ENCODE measurements around the gene CBARP.

Gene CBARP

GRCh38 chr19:1217366-1217765, 20.4 kb downstream of the CBARP start:
- no peak for TF ChIP-seq CTCF (IDR thresholded peaks at IDR 0.05; ENCODE audit: low read depth, low read length, missing control alignments)
- no peak for DNase-seq (ENCODE audit: low read depth)

GRCh38 chr19:1216756-1217155, 21.0 kb downstream of the CBARP start:
- no peak for TF ChIP-seq CTCF (IDR thresholded peaks at IDR 0.05; ENCODE audit: low read depth, low read length, missing control alignments)
- no peak for DNase-seq (ENCODE audit: low read depth)
- H3K4me3 ChIP-seq (ENCODE audit: low read depth, low read length) = no peak overlapping the region

More at GRCh38 chr19:1217366-1217765, 20.4 kb downstream of the CBARP start:
- no peak overlapping the region for H3K4me3 ChIP-seq (ENCODE audit: low read depth, low read length)

DNA sequence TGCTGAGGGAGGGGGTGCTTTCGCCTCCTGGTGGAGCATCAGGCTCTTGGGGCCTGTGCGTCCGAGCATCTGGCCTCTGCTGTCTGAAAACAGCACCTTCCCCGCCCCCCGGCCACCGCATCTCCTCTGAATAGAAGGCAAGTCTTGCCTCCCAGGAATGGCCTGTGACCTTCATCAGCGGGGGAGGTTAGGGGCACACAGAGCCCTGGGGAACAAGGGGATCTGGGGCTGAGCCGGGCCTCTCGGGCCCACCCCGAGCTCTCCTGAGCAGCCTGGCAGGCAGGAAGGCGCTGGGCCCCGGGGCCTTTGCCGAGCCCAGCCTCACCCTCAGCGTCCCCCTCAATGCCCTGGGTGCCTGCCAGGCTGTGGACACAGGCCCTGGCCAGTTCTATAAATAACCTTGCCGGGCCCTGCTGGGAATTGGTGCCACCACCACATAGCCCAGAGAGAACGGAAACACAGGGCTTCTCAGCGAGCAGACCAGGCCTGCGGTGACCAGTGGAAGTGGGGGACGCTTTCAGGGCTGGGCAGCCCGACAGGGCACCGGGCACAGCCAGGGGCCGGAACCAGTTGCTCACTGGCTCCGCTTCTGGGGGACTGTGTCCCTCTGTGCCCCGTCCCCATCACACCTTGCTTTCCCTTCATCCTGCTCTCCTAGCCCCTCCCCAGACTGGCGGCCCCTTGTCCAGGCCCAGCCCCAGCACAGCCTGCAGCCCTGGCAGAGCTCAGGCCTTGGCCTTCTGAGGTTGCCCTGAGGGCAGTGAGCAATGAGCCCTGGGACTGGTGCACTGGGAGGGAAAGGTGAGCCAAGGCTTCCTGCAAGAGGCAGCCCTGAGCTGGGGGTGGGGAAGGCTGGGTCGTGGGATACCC, 22.7 kb downstream of the CBARP start:
- no peak for DNase-seq (ENCODE audit: low read depth)
- no peak overlapping the region for H3K4me3 ChIP-seq (ENCODE audit: low read depth, low read length)
- TF ChIP-seq CTCF (IDR thresholded peaks at IDR 0.05; ENCODE audit: low read depth, low read length, missing control alignments) = no peak

GRCh38 chr19:1214299-1214861, 23.4 kb downstream of the CBARP start:
- H3K4me3 ChIP-seq (ENCODE audit: low read depth, low read length) = no peak overlapping the region
- no peak for TF ChIP-seq CTCF (IDR thresholded peaks at IDR 0.05; ENCODE audit: low read depth, low read length, missing control alignments)

DNA sequence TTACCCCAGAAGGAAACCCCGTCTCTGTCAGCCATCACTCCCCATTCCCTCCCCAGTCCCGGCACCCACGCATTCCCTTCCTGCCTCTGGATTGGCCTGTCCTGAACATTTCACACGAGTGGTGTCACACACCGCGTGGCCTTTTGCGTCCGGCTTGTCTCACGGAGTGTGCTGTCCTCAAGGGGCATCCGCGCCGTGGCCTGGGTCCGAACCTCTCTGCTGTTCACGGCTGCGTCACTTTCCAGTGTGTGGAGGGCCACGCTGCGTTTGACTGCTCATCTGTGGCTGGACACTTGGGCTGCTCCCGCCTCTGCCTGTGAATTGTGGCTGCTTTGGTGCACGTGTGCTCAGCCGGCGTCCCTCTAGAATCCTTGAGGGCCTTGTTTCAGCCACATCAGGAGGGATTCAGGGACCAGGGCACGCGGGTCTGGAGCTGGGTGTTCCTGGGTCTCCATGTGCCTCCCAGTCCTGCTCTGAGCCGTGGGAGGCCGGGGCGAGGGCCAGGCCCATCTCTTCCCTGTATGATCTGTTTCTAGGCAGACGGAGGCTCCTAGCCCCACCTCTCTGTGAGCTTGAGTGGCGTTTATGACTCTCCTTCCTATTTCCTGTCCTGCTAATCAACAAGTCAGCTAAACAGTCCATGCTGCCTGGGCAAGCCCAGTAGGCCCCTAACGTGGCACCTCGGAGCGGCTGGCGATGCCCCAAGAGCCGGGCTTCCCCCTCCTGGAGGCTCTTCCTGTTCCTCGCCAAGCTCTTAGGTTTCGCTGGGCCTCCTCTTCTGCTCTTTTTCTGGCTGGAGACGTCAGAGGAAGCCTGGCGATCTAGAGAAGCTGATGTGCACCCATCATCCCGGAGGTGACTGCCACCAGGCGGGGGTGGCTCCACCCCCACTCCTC, 24.2 kb downstream of the CBARP start:
- H3K4me3 ChIP-seq (ENCODE audit: low read depth, low read length) = peak overlapping the region; percentile 12; the same call in 1 of the 2 replicates
- DNase-seq (ENCODE audit: low read depth) = no peak
- TF ChIP-seq CTCF (IDR thresholded peaks at IDR 0.05; ENCODE audit: low read depth, low read length, missing control alignments) = no peak

More at GRCh38 chr19:1214299-1214861, 23.4 kb downstream of the CBARP start:
- DNase-seq (ENCODE audit: low read depth) = no peak

DNA sequence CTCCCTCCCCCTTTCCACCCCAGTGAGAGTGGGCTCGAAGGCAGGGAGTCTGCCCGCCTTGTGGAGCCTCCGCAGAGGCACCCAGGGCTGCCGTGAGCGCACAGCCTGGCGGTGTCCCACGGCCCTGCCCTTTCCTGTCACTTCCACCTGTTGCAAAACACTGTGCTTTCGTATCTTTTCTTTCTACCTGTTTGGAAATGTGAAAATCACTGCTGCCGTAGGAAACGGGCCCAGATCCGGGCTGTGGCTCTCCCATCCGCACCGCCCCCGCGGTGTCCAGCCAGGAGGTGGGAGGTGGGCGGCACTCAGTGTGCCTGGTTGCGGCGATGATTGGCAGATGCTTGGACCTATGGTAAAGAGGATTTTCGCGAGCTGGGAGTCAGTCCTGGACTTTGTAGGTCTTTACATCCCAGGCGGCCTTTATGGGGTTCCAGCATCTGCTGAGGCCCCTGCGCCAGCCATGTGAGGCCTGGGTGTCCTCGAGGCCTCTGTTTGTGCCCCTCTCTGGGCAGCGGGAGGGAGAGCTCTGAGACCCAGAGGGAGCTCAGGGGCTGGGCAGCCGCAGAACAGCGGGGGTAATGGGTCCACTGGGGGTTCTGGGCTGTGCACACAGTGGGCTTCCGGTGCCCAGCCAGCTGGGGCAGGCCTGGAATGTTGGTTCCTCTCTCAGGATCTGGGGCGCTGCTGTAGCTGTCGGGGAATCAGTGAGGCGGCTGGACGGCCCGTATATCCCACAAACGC, 26.1 kb downstream of the CBARP start:
- no peak for TF ChIP-seq CTCF (IDR thresholded peaks at IDR 0.05; ENCODE audit: low read depth, low read length, missing control alignments)
- DNase-seq (ENCODE audit: low read depth) = no peak
- H3K4me3 ChIP-seq (ENCODE audit: low read depth, low read length) = no peak overlapping the region
